Ishikawa (cell line): ENCODE results near the gene KIAA0825.

Experiments used
- CEBPB ChIP-seq: IDR thresholded peaks from 2 replicates; pipeline ENCODE4 v1.6.1; 2012
- CREB1 ChIP-seq: IDR thresholded peaks from 2 replicates; pipeline ENCODE4 v1.6.1; 2012; ENCODE audit warnings: low read depth
- EGR1 ChIP-seq: IDR thresholded peaks from 2 replicates; pipeline ENCODE4 v1.6.1; 2012
- EP300 ChIP-seq: IDR thresholded peaks from 2 replicates; pipeline ENCODE4 v1.6.1; 2012; ENCODE audit warnings: borderline replicate concordance
- FOXM1 ChIP-seq: IDR thresholded peaks from 2 replicates; pipeline ENCODE4 v1.6.1; 2012; ENCODE audit warnings: low read depth, borderline replicate concordance
- MAX ChIP-seq: IDR thresholded peaks from 2 replicates; pipeline ENCODE4 v1.6.1; 2012
- NFIC ChIP-seq: IDR thresholded peaks from 2 replicates; pipeline ENCODE4 v1.6.1; 2012
- RAD21 ChIP-seq: IDR thresholded peaks from 2 replicates; pipeline ENCODE4 v1.6.1; 2012; ENCODE audit warnings: low read depth
- REST ChIP-seq: IDR thresholded peaks from 2 replicates; pipeline ENCODE4 v1.6.1; 2012; ENCODE audit warnings: low read depth, mild to moderate bottlenecking
- TAF1 ChIP-seq: IDR thresholded peaks from 2 replicates; pipeline ENCODE4 v1.6.1; 2012; ENCODE audit warnings: low read depth, mild to moderate bottlenecking
- TCF12 ChIP-seq: IDR thresholded peaks from 2 replicates; pipeline ENCODE4 v1.6.1; 2012; ENCODE audit warnings: low read depth
- TEAD4 ChIP-seq: IDR thresholded peaks from 2 replicates; pipeline ENCODE4 v1.6.1; 2012
- USF1 ChIP-seq: IDR thresholded peaks from 2 replicates; pipeline ENCODE4 v1.6.1; 2012
- YY1 ChIP-seq: IDR thresholded peaks from 2 replicates; pipeline ENCODE4 v1.6.1; 2012; ENCODE audit warnings: low read depth
- ZBTB7A ChIP-seq: IDR thresholded peaks from 2 replicates; pipeline ENCODE4 v1.6.1; 2012; ENCODE audit warnings: low read depth

KIAA0825 gene

GRCh38 chr5:94360382-94361130, 257.8 kb downstream of the KIAA0825 start:
- TF ChIP-seq RAD21, result no peak
- no peak for TF ChIP-seq CEBPB

- TF ChIP-seq USF1, result no peak
Observed at GRCh38 chr5:94359880-94360279, 258.5 kb downstream of the KIAA0825 start.

- TF ChIP-seq TAF1 (no peak), EP300 (no peak), CEBPB (no peak), EGR1 (no peak), REST (no peak), YY1 (no peak), NFIC (no peak), RAD21 (no peak)
Observed at GRCh38 chr5:94355811-94356210, 262.6 kb downstream of the KIAA0825 start.

- TF ChIP-seq NFIC (no peak), MAX (no peak), TEAD4 (no peak), RAD21 (no peak), CREB1 (no peak), USF1 (no peak), TCF12 (no peak), YY1 (no peak), TAF1 (no peak)
Observed at GRCh38 chr5:94353605-94354004, 264.8 kb downstream of the KIAA0825 start.

GRCh38 chr5:94347130-94347529, 271.3 kb downstream of the KIAA0825 start:
- TF ChIP-seq TCF12, result no peak
- no peak for TF ChIP-seq YY1
- no peak for TF ChIP-seq CEBPB
- TF ChIP-seq TEAD4, result no peak
- no peak for TF ChIP-seq USF1
- no peak for TF ChIP-seq ZBTB7A
- TF ChIP-seq CREB1, result no peak
- TF ChIP-seq EGR1, result no peak
- no peak for TF ChIP-seq EP300

GRCh38 chr5:94345257-94345656, 273.1 kb downstream of the KIAA0825 start:
- TF ChIP-seq TAF1 (no peak), USF1 (no peak), ZBTB7A (no peak), REST (no peak), YY1 (no peak), CREB1 (no peak), FOXM1 (no peak), TEAD4 (no peak), NFIC (no peak), TCF12 (no peak), EGR1 (no peak), EP300 (no peak)
